ENCODE results near the gene SLMAP.

DNA sequence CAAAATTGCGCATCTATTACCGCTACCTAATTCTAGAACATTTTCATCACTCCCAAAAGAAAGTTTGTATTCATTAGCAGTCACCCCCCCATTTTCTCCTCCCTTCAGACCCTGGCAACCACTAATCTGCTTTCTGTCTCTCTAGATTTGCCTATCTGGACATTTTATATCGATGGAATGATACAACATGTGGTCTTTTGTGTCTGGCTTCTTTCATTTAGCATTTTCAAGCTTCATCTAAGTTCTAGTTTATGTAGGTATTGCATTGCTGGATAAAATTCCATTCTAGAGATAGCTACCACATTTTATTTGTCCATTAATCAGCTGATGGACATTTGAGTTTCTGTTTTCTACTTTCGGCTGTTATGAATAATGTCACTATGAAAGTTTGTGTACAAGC lies 38.4 kb downstream of the SLMAP start:
- TF ChIP-seq, protein P1, sequence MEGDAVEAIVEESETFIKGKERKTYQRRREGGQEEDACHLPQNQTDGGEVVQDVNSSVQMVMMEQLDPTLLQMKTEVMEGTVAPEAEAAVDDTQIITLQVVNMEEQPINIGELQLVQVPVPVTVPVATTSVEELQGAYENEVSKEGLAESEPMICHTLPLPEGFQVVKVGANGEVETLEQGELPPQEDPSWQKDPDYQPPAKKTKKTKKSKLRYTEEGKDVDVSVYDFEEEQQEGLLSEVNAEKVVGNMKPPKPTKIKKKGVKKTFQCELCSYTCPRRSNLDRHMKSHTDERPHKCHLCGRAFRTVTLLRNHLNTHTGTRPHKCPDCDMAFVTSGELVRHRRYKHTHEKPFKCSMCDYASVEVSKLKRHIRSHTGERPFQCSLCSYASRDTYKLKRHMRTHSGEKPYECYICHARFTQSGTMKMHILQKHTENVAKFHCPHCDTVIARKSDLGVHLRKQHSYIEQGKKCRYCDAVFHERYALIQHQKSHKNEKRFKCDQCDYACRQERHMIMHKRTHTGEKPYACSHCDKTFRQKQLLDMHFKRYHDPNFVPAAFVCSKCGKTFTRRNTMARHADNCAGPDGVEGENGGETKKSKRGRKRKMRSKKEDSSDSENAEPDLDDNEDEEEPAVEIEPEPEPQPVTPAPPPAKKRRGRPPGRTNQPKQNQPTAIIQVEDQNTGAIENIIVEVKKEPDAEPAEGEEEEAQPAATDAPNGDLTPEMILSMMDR (IDR thresholded peaks at IDR 0.05; ENCODE audit: insufficient read depth, low read length, poor library complexity, severe bottlenecking), result no peak
- TF ChIP-seq EZH2phosphoT487 (conservative IDR thresholded peaks at IDR 0.05; ENCODE audit: low read length), result no peak
